K562 (cell line): Measurements from ENCODE around the gene GRIK5. TPM values are rescaled to one million over a fixed set of nuclear protein-coding genes. Genes with fewer than 3 reads are reported as not detected.

Source experiments
- ARHGAP35 ChIP-seq: fragments of 450-650 bp; IDR thresholded peaks from 2 replicates; pipeline ENCODE4 v1.6.1; 2018; ENCODE audit not compliant: partially characterized antibody
- CBX2 ChIP-seq: fragments of 200-600 bp; sonication (generic); IDR thresholded peaks from one replicate; pipeline ENCODE4 v1.6.1; 2012; ENCODE audit warnings: mild to moderate bottlenecking, low read length, inconsistent platforms; ENCODE audit not compliant: insufficient read depth, poor library complexity, severe bottlenecking
- CCNT2 ChIP-seq: IDR thresholded peaks from 2 replicates; pipeline ENCODE4 v1.6.1; 2011; ENCODE audit warnings: borderline replicate concordance, low read depth, mild to moderate bottlenecking, moderate library complexity, mixed read lengths, low read length; ENCODE audit not compliant: insufficient read length; ENCODE audit errors: extremely low read depth
- DACH1 ChIP-seq: fragments of 450-650 bp; IDR thresholded peaks from 2 replicates; pipeline ENCODE4 v1.6.1; 2018; ENCODE audit not compliant: partially characterized antibody
- NCOA4 ChIP-seq: fragments of 450-650 bp; IDR thresholded peaks from 2 replicates; pipeline ENCODE4 v1.6.1; 2018; ENCODE audit warnings: mild to moderate bottlenecking; ENCODE audit not compliant: partially characterized antibody
- SMARCB1 ChIP-seq: IDR thresholded peaks from 2 replicates; pipeline ENCODE4 v1.6.1; 2011; ENCODE audit warnings: improper control_type of control experiment, low read depth; ENCODE audit not compliant: insufficient read length
- SP1 ChIP-seq: sonication (generic); formaldehyde crosslinking; IDR thresholded peaks from 2 replicates; pipeline ENCODE4 v1.8.1; 2022; ENCODE audit warnings: mild to moderate bottlenecking, missing genetic modification reagents
- TBL1XR1 ChIP-seq, 2 experiments: IDR thresholded peaks; 2 replicates each; pipeline ENCODE4 v1.6.1; 2012; ENCODE audit warnings: improper control_type of control experiment in 2 of 2, low read length in 2 of 2, mild to moderate bottlenecking in 1 of 2
- TCF7L2 ChIP-seq: fragments of 150-350 bp; IDR thresholded peaks from 2 replicates; pipeline ENCODE4 v1.6.1; 2016; ENCODE audit warnings: low read depth, mild to moderate bottlenecking, low read length, moderate library complexity
- ZNF134 ChIP-seq: fragments of 250-450 bp; sonication (Bioruptor Pico); conservative IDR thresholded peaks from 2 replicates; pipeline ENCODE4 v1.4.0; 2020
- ZNF174 ChIP-seq: fragments of 250-450 bp; sonication (Bioruptor Pico); IDR thresholded peaks from 2 replicates; pipeline ENCODE4 v1.4.0; 2020; ENCODE audit warnings: mild to moderate bottlenecking
- ZNF780A ChIP-seq: fragments of 250-450 bp; sonication (Bioruptor Pico); IDR thresholded peaks from 2 replicates; pipeline ENCODE4 v1.5.0; 2021; ENCODE audit warnings: mild to moderate bottlenecking
- ZSCAN29 ChIP-seq: fragments of 450-650 bp; IDR thresholded peaks from 2 replicates; pipeline ENCODE4 v1.6.1; 2017
- polyA plus RNA-seq, 8 experiments: library from polyadenylated mRNA; depleted of rRNA in 4 of 8; stranded (reverse) in 5 of 8; unstranded in 3 of 8; fragments of >200 nt; fragmentation: Nextera tagmentation in 2 of 8; fragmentation: Illumina TruSeq in 1 of 8; extraction: Ambion mirVana in 2 of 8; extraction: Trizol in 1 of 8; gene quantifications; 2 replicates each; pipeline versions ENCODE4 v1.2.1 to v1.2.3, GENCODE V29; 2011 to 2014; ENCODE audit warnings: inconsistent platforms in 1 of 8, missing spikeins in 1 of 8
- total RNA-seq, 7 experiments: library from RNA; depleted of rRNA in 6 of 7; stranded (reverse); fragments of >200 nt in 6 of 7; fragmentation: Illumina TruSeq in 2 of 7; extraction: Trizol in 2 of 7; gene quantifications; 2 replicates each; pipeline versions ENCODE4 v1.2.1 to v1.2.3, GENCODE V29; 2011 to 2021; ENCODE audit warnings: low replicate concordance in 1 of 7
- TF ChIP-seq, protein P1 (sequence below): fragments of 450-650 bp; conservative IDR thresholded peaks from 2 replicates; pipeline ENCODE4 v1.6.1; 2016; ENCODE audit warnings: missing genetic modification characterization, low read depth, mild to moderate bottlenecking, control low read depth, missing compliant biosample characterization
- TF ChIP-seq, protein P2 (sequence below): fragments of 450-650 bp; IDR thresholded peaks from 2 replicates; pipeline ENCODE4 v1.6.1; 2017; ENCODE audit warnings: mild to moderate bottlenecking, moderate library complexity
- TF ChIP-seq, protein P3 (sequence below), 2 experiments: fragments of 450-650 bp; formaldehyde crosslinking in 1 of 2; IDR thresholded peaks; 2 replicates each; pipeline versions ENCODE4 v1.4.0 to v1.6.1; 2014 to 2020; ENCODE audit warnings: mild to moderate bottlenecking in 2 of 2, borderline replicate concordance in 1 of 2, low read depth in 1 of 2

The GRIK5 gene
- total and polyA plus RNA-seq, 9 of the 15 experiments (the other 6 are each of a cell fraction or from before 2014, with no cell fraction given) = 0.04 to 0.55 (median 0.27) TPM; not detected in 2

GRCh38 chr19:42010245-42011126 is 59.5 kb downstream of the GRIK5 start (continued):
- TF ChIP-seq CBX2 = no peak
- no peak for TF ChIP-seq ARHGAP35
- no peak for TF ChIP-seq SMARCB1
- TF ChIP-seq, protein P1, sequence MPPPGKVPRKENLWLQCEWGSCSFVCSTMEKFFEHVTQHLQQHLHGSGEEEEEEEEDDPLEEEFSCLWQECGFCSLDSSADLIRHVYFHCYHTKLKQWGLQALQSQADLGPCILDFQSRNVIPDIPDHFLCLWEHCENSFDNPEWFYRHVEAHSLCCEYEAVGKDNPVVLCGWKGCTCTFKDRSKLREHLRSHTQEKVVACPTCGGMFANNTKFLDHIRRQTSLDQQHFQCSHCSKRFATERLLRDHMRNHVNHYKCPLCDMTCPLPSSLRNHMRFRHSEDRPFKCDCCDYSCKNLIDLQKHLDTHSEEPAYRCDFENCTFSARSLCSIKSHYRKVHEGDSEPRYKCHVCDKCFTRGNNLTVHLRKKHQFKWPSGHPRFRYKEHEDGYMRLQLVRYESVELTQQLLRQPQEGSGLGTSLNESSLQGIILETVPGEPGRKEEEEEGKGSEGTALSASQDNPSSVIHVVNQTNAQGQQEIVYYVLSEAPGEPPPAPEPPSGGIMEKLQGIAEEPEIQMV (tag) = peak; percentile 27; the same call in 1 of the 2 replicates
- no peak for TF ChIP-seq SP1 (CRISPR knock-in tag)
- TF ChIP-seq ZNF174 (CRISPR knock-in tag) = no peak
- TF ChIP-seq, protein P2, sequence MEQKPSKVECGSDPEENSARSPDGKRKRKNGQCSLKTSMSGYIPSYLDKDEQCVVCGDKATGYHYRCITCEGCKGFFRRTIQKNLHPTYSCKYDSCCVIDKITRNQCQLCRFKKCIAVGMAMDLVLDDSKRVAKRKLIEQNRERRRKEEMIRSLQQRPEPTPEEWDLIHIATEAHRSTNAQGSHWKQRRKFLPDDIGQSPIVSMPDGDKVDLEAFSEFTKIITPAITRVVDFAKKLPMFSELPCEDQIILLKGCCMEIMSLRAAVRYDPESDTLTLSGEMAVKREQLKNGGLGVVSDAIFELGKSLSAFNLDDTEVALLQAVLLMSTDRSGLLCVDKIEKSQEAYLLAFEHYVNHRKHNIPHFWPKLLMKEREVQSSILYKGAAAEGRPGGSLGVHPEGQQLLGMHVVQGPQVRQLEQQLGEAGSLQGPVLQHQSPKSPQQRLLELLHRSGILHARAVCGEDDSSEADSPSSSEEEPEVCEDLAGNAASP = no peak
- no peak for TF ChIP-seq CCNT2
- TF ChIP-seq, protein P3, sequence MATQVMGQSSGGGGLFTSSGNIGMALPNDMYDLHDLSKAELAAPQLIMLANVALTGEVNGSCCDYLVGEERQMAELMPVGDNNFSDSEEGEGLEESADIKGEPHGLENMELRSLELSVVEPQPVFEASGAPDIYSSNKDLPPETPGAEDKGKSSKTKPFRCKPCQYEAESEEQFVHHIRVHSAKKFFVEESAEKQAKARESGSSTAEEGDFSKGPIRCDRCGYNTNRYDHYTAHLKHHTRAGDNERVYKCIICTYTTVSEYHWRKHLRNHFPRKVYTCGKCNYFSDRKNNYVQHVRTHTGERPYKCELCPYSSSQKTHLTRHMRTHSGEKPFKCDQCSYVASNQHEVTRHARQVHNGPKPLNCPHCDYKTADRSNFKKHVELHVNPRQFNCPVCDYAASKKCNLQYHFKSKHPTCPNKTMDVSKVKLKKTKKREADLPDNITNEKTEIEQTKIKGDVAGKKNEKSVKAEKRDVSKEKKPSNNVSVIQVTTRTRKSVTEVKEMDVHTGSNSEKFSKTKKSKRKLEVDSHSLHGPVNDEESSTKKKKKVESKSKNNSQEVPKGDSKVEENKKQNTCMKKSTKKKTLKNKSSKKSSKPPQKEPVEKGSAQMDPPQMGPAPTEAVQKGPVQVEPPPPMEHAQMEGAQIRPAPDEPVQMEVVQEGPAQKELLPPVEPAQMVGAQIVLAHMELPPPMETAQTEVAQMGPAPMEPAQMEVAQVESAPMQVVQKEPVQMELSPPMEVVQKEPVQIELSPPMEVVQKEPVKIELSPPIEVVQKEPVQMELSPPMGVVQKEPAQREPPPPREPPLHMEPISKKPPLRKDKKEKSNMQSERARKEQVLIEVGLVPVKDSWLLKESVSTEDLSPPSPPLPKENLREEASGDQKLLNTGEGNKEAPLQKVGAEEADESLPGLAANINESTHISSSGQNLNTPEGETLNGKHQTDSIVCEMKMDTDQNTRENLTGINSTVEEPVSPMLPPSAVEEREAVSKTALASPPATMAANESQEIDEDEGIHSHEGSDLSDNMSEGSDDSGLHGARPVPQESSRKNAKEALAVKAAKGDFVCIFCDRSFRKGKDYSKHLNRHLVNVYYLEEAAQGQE (IDR thresholded peaks at IDR 0.05; ENCODE audit: borderline replicate concordance) = no peak
- TF ChIP-seq, protein P3 (CRISPR knock-in tag; IDR thresholded peaks at IDR 0.05; ENCODE audit: low read depth) = no peak
- TF ChIP-seq TBL1XR1 (IDR thresholded peaks at IDR 0.05; ENCODE audit: low read length in 2 of 2) = 0 out of 4 replicates have a peak, but pooled peaks of 1 of the 2 experiments have one; percentile 15
- no peak for TF ChIP-seq NCOA4
- TF ChIP-seq ZNF134 = 0 out of 2 replicates have a peak, but pooled peaks have one; percentile 6
- TF ChIP-seq DACH1 = no peak
- no peak for TF ChIP-seq ZNF780A
- no peak for TF ChIP-seq ZSCAN29
- no peak for TF ChIP-seq TCF7L2
